Measurements from ENCODE around the gene GYS1.
"Not testable (repeated sequence)": the region's sequence is repeated elsewhere in the genome, so short reads cannot be mapped to it uniquely, and the experiment has no call there.

Gene GYS1

DNA sequence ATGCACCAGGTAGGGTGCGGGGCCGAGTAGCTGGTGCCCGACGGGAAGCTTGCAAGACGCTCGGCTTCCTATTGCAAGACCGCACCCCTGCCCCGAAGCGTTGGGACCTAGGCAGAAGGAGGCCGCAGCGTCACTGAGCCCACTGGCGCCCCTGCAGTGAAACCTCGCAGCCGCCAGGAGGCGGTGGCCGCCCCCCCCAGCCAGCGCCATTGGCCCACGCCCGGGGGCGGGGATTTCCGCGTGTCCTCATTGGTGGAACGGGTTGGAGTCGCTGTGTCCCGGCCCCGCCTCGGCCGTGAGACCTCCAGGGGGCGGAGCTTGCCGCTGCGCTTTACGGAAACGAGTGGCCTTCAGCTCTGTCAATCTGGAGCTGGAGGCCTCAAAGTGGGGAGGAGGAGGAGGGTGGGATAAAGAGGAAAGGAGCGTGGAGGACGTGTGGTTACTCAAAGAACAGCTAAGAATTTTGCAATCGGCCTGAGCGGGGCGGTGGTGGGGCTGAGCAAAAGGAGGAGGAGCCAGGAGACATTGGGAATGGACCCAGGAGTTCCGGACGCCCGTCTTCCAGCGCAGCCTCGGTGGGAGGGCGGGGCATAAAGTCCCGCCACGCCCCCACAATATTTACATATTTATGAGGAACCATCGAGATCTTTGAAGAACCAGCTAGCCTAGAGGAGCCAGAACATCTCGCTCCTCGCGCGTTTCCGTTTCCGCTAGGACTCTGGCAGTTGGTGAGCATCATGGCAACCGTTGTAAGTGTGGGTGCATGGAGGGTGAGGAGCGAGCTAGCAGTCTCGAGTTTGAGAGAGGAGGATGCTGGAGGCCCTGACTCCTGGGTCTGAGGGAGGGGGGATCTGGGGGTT lies at the start of gene GYS1, which contains the start of gene RUVBL2:
Gene GYS1 (minus strand): TSS at position 135 of the 860 bp plus-strand sequence. CDS start 197 bp downstream, outside the sequence.
Gene RUVBL2 (plus strand): TSS at position 713 of the 860 bp plus-strand sequence. CDS start 25 bp downstream, at position 738.
- Mint-ChIP-seq H3K9me3 (no peaks in the 10 kb centered on the region), H3K36me3 (ENCODE audit: low read depth) (peaks cover 58% of the 10 kb centered on the region), H3K27me3 (no peaks in the 10 kb centered on the region), H3K4me1 (ENCODE audit: low read depth) (peaks cover 57% of the 10 kb centered on the region), H3K27ac (peak within 1 kb of the TSS; percentile 95), H3K4me3 (peak within 1 kb of the TSS; percentile 95)
- intact Hi-C loops (cut with micrococcal nuclease): no loop called here

DNA sequence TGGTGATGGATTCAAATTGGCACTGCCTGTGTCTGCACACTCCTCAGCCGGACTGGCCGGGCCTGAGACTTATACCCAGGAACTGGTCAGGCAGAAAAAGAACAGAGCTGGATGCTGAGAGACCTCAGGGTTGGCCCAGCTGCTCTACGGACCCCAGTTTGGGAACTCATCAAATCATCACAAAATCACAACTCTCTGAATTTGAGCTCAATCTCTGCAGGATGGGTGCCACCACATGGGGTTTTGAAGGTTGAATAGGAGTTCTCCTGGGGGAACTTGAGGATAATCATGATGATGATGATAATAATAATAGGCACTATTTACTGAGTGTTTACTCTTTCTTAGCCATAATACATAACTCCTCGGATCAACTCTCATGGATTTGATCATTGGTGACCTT lies 49.6 kb upstream of the GYS1 start:
- peaks cover 13% of the 10 kb centered on the region for H3K27me3 Mint-ChIP-seq
- H3K4me3 Mint-ChIP-seq; H3K27ac Mint-ChIP-seq; intact Hi-C loops (cut with micrococcal nuclease); H3K9me3 Mint-ChIP-seq; H3K36me3 Mint-ChIP-seq (ENCODE audit: low read depth); H3K4me1 Mint-ChIP-seq (ENCODE audit: low read depth): not testable (repeated sequence)

DNA sequence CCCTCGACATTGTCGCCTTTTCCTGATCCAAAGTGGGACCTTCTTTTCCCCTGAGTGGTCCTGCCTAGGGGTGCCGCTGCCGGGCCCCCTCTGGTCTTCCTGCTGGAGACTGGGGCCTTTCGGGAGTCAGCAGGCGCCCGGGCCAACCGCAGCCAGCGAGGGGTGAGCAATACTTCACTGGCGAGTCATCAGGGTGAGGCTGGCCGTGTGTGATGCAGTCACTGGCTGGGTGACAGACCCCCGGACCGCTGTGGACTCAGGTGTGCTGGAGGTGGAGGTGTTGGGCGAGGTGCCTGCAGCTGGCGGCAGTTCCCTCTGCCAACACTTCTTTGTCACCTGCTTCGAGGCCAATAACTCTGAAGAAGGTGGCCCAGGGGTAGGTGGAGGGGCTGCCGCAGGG lies 49.1 kb upstream of the GYS1 start:
- Mint-ChIP-seq H3K4me3 (no peak overlapping the region), H3K9me3 (no peaks in the 10 kb centered on the region), H3K36me3 (ENCODE audit: low read depth) (no peaks in the 10 kb centered on the region), H3K27ac (no peak overlapping the region), H3K4me1 (ENCODE audit: low read depth) (no peaks in the 10 kb centered on the region), H3K27me3 (peaks cover 12% of the 10 kb centered on the region)
- intact Hi-C loops (cut with micrococcal nuclease): no loop called here

DNA sequence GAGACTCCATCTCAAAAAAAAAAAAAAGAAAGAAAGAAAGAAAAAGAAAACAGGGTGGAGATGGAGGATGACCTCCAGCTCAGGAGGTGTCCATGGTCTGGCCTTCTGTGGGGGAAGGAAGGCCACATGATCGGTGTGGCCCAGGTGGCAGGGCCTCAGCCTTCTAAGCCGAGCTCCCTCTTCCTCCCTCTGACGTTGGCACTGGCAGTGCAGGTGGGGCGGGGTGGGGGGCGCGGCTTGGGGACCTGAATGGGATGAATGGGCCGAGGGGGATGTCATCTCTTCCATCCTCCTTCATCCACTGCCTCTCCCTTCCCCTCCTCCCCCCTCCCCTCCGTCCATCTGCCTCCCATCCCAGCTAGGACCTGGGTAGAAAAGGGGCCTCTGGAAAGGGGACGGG lies 46.6 kb upstream of the GYS1 start:
- H3K27ac Mint-ChIP-seq; intact Hi-C loops (cut with micrococcal nuclease); H3K4me3 Mint-ChIP-seq; H3K36me3 Mint-ChIP-seq (ENCODE audit: low read depth); H3K9me3 Mint-ChIP-seq; H3K4me1 Mint-ChIP-seq (ENCODE audit: low read depth): not testable (repeated sequence)
- peaks cover 11% of the 10 kb centered on the region for H3K27me3 Mint-ChIP-seq

DNA sequence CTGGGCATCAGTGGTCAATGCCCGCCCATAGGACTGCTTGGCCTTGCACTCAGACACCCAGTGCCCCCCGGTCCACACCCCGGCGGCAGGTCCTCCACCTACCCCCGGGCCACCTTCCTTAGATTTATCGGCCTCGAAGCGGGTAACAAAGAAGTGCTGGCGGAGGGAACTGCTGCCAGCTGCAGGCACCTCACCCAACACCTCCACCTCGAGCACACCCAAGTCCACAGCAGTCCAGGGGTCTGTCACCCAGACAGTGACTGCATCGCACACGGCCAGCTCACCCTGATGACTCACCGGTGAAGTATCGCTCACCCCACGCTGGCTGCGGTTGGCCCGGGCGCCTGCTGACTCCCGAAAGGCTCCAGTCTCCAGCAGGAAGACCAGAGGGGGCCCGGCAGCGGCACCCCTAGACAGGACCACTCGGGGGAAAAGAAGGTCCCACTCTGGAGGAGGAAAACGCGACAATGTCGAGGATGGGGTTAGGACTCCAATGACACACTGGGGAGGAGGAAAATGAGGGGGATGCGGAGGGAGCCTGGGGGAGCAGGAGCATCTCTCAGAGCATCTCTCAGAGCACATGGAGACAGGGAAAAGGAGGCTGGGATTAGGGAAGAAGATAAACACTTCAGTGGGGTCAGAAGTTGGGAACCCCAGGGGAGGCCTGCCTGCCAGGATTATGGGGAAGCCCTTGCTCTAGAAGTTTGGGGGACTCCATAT lies 45.6 kb upstream of the GYS1 start:
- H3K27me3 Mint-ChIP-seq: peaks cover 11% of the 10 kb centered on the region
- H3K4me3 Mint-ChIP-seq; H3K9me3 Mint-ChIP-seq; H3K27ac Mint-ChIP-seq; H3K4me1 Mint-ChIP-seq (ENCODE audit: low read depth); H3K36me3 Mint-ChIP-seq (ENCODE audit: low read depth); intact Hi-C loops (cut with micrococcal nuclease): not testable (repeated sequence)

DNA sequence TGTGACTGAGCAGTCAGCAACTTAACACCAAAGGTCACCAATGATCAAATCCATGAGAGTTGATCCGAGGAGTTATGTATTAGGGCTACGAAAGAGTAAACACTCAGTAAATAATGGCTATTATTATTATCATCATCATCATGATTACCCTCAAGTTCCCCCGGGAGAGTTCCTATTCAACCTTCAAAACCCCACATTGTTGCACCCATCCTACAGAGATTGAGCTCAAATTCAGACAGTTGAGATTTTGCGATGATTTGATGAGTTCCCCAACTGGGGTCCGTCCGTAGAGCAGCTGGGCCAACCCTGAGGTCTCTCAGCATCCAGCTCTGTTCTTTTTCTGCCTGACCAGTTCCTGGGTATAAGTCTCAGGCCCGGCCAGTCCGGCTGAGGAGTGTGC lies 45.0 kb upstream of the GYS1 start:
- intact Hi-C loops (cut with micrococcal nuclease): not testable (repeated sequence)
- peaks cover 11% of the 10 kb centered on the region for H3K27me3 Mint-ChIP-seq

DNA sequence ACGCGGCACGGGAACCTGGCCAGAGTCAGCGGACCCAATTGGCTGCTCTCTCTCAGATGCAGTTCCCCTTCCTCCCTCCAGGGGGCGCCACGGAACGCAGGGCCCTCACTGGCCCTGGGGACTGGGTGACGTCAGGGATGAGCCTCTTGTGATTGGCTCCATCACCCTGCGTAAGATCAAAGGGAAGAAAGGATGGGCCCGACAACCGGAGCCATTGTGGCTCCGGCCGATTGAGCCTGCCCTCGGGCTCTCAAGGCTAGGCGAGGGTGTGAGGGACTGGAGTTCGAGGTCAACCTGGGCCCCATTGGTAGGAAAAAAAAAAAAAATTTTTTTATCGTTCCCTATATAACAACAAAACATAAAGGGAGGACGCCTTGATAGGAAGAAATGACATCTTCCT lies 43.7 kb upstream of the GYS1 start, which contains the start of gene CGB1:
Gene CGB1 (minus strand): TSS at position 81 of the 400 bp plus-strand sequence. CDS start 184 bp downstream, outside the sequence.
- H3K4me1 Mint-ChIP-seq (ENCODE audit: low read depth); H3K36me3 Mint-ChIP-seq (ENCODE audit: low read depth); H3K9me3 Mint-ChIP-seq; H3K4me3 Mint-ChIP-seq; intact Hi-C loops (cut with micrococcal nuclease); H3K27ac Mint-ChIP-seq: not testable (repeated sequence)
- H3K27me3 Mint-ChIP-seq: peaks cover 11% of the 10 kb centered on the region

More for the DNA sequence above, 45.0 kb upstream of the GYS1 start:
- not testable (repeated sequence) for H3K4me3 Mint-ChIP-seq; H3K9me3 Mint-ChIP-seq; H3K36me3 Mint-ChIP-seq (ENCODE audit: low read depth); H3K27ac Mint-ChIP-seq; H3K4me1 Mint-ChIP-seq (ENCODE audit: low read depth)

DNA sequence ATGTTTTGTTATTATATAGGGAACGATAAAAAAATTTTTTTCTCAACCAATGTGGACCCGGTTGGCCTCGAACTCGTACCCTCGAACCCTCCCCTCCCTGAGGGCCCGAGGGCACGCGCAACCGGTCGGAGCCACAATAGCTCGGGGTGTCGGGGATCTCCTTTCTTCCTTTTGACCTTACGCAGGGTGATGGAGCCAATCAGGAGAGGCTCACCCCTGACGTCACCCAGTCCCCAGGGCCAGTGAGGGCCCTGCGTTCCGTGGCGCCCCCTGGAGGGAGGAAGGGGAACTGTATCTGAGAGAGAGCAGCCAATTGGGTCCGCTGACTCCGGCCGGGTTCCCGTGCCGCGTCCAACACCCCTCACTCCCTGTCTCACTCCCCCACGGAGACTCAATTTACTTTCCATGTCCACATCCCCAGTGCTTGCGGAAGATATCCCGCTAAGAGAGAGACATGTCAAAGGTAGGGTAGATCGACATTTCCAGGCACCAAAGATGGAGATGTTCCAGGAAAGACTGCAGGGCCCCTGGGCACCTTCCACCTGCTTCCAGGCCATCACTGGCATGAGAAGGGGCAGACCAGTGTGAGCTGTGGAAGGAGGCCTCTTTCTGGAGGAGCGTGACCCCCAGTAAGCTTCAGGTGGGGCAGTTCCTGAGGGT lies 38.7 kb upstream of the GYS1 start, which contains the start of gene CGB2:
Gene CGB2 (plus strand): TSS at position 249 of the 660 bp plus-strand sequence. CDS start 206 bp downstream, at position 455.
- H3K27ac Mint-ChIP-seq; H3K36me3 Mint-ChIP-seq (ENCODE audit: low read depth); H3K4me3 Mint-ChIP-seq; H3K9me3 Mint-ChIP-seq; intact Hi-C loops (cut with micrococcal nuclease); H3K4me1 Mint-ChIP-seq (ENCODE audit: low read depth): not testable (repeated sequence)
- peaks cover 32% of the 10 kb centered on the region for H3K27me3 Mint-ChIP-seq

DNA sequence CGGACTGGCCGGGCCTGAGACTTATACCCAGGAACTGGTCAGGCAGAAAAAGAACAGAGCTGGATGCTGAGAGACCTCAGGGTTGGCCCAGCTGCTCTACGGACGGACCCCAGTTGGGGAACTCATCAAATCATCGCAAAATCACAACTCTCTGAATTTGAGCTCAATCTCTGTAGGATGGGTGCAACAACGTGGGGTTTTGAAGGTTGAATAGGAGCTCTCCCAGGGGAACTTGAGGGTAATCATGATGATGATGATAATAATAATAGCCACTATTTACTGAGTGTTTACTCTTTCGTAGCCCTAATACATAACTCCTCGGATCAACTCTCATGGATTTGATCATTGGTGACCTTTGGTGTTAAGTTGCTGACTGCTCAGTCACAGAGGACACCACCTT lies 37.2 kb upstream of the GYS1 start:
- H3K36me3 Mint-ChIP-seq (ENCODE audit: low read depth); H3K4me1 Mint-ChIP-seq (ENCODE audit: low read depth); H3K9me3 Mint-ChIP-seq; H3K4me3 Mint-ChIP-seq; H3K27ac Mint-ChIP-seq; intact Hi-C loops (cut with micrococcal nuclease): not testable (repeated sequence)
- peaks cover 27% of the 10 kb centered on the region for H3K27me3 Mint-ChIP-seq

DNA sequence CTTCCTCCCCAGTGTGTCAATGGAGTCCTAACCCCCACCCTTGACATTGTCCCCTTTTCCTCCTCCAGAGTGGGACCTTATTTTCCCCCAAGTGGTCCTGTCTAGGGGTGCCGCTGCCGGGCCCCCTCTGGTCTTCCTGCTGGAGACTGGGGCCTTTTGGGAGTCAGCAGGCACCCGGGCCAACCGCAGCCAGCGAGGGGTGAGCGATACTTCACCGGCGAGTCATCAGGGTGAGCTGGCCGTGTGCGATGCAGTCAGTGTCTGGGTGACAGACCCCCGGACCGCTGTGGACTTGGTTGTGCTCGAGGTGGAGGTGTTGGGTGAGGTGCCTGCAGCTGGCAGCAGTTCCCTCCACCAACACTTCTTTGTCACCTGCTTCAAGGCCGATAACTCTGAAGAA lies 36.6 kb upstream of the GYS1 start:
- H3K27ac Mint-ChIP-seq; H3K4me3 Mint-ChIP-seq; H3K36me3 Mint-ChIP-seq (ENCODE audit: low read depth); H3K9me3 Mint-ChIP-seq; intact Hi-C loops (cut with micrococcal nuclease); H3K4me1 Mint-ChIP-seq (ENCODE audit: low read depth): not testable (repeated sequence)
- peaks cover 27% of the 10 kb centered on the region for H3K27me3 Mint-ChIP-seq

DNA sequence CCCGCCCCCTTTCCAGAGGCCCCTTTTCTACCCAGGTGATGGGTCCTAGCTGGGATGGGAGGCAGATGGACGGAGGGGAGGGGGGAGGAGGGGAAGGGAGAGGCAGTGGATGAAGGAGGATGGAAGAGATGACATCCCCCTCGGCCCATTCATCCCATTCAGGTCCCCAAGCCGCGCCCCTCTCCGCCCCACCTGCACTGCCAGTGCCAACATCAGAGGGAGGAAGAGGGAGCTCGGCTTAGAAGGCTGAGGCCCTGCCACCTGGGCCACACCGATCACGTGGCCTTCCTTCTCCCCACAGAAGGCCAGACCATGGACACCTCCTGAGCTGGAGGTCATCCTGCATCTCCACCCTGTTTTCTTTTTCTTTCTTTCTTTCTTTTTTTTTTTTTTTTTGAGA lies 35.6 kb upstream of the GYS1 start:
- H3K36me3 Mint-ChIP-seq (ENCODE audit: low read depth); H3K9me3 Mint-ChIP-seq; H3K4me1 Mint-ChIP-seq (ENCODE audit: low read depth); intact Hi-C loops (cut with micrococcal nuclease); H3K27ac Mint-ChIP-seq; H3K4me3 Mint-ChIP-seq: not testable (repeated sequence)
- H3K27me3 Mint-ChIP-seq: peaks cover 27% of the 10 kb centered on the region

DNA sequence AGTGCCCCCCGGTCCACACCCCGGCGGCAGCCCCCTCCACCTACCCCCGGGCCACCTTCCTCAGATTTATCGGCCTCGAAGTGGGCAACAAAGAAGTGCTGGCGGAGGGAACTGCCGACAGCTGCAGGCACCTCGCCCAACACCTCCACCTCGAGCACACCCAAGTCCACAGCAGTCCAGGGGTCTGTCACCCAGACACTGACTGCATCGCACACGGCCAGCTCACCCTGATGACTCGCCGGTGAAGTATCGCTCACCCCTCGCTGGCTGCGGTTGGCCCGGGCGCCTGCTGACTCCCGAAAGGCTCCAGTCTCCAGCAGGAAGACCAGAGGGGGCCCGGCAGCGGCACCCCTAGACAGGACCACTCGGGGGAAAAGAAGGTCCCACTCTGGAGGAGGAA lies 32.5 kb upstream of the GYS1 start:
- H3K36me3 Mint-ChIP-seq (ENCODE audit: low read depth); H3K9me3 Mint-ChIP-seq; H3K4me1 Mint-ChIP-seq (ENCODE audit: low read depth); intact Hi-C loops (cut with micrococcal nuclease); H3K27ac Mint-ChIP-seq; H3K4me3 Mint-ChIP-seq: not testable (repeated sequence)
- H3K27me3 Mint-ChIP-seq: peaks cover 24% of the 10 kb centered on the region

DNA sequence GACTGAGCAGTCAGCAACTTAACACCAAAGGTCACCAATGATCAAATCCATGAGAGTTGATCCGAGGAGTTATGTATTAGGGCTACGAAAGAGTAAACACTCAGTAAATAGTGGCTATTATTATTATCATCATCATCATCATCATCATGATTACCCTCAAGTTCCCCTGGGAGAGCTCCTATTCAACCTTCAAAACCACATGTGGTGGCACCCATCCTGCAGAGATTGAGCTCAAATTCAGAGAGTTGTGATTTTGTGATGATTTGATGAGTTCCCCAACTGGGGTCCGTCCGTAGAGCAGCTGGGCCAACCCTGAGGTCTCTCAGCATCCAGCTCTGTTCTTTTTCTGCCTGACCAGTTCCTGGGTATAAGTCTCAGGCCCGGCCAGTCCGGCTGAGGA lies 32.0 kb upstream of the GYS1 start:
- H3K27ac Mint-ChIP-seq; H3K4me3 Mint-ChIP-seq; intact Hi-C loops (cut with micrococcal nuclease); H3K36me3 Mint-ChIP-seq (ENCODE audit: low read depth); H3K4me1 Mint-ChIP-seq (ENCODE audit: low read depth); H3K9me3 Mint-ChIP-seq: not testable (repeated sequence)
- H3K27me3 Mint-ChIP-seq: peaks cover 25% of the 10 kb centered on the region

DNA sequence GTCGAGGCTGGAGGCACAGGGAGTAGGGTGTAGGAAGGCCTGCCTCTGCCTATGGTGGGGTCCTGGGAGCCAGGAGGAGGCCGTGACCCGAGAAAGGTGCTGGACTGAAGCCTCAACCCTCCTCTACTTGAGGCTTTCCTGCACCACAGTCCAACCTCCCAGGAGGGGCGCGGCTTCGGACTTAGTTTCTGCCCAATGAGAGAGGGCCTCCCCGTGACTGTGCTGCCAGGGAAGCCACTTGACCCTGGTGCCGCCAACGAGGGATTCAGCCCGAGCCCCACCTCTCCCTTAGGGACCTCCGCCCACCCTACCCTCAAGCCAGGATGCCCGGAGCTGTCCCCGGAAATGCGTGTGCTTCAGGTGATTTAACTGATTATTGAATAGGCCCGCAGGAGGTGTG lies 31.1 kb upstream of the GYS1 start, which contains the start of gene CGB3:
Gene CGB3 (minus strand): TSS at position 101 of the 400 bp plus-strand sequence. CDS start 362 bp downstream, outside the sequence.
- Mint-ChIP-seq H3K4me1 (ENCODE audit: low read depth) (peaks cover 10% of the 10 kb centered on the region), H3K27me3 (peaks cover 28% of the 10 kb centered on the region)
- H3K27ac Mint-ChIP-seq; intact Hi-C loops (cut with micrococcal nuclease); H3K36me3 Mint-ChIP-seq (ENCODE audit: low read depth); H3K9me3 Mint-ChIP-seq; H3K4me3 Mint-ChIP-seq: not testable (repeated sequence)
